ENCODE data around the gene FAU.

The FAU gene

GRCh38 chr11:65071907-65072630 is 49.9 kb downstream of the FAU start:
- DNase-seq = no peak

All from NK-92 treated with Interleukin-12 subunit alpha and Interleukin-12 subunit beta, amount 100 ng/mL, for 24 hours (cell line).